Superior temporal gyrus (tissue), 1 donor: ENCODE results near the gene PCDHGA7.
"Not testable (repeated sequence)": the region's sequence is repeated elsewhere in the genome, so short reads cannot be mapped to it uniquely, and the experiment has no call there.

Experiments used
- DNase-seq: peaks from one replicate; pipeline ENCODE4 v3.0.0-alpha.2; 2016; ENCODE audit errors: extremely low spot score

The PCDHGA7 gene

DNA sequence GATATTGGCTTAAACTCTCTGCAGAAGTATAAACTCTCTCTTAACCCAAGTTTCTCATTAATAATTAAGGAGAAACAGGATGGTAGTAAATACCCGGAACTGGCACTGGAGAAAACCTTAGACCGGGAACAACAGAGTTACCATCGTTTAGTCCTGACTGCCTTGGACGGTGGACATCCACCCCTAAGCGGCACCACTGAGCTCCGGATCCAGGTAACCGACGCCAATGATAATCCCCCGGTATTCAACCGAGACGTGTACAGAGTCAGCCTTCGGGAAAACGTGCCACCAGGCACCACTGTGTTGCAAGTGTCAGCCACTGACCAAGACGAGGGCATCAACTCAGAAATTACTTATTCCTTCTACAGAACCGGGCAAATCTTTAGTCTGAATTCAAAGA lies 16.1 kb downstream of the PCDHGA7 start:
- DNase-seq = no peak

GRCh38 chr5:141399555-141400258 lies 17.2 kb downstream of the PCDHGA7 start:
- no peak for DNase-seq

GRCh38 chr5:141402553-141403243 lies 20.2 kb downstream of the PCDHGA7 start, which contains the start of gene PCDHGA9:
PCDHGA9 (plus strand) TSS chr5:141402778; CDS start chr5:141402953, 175 bp downstream.
- peak; percentile 55 for DNase-seq

DNA sequence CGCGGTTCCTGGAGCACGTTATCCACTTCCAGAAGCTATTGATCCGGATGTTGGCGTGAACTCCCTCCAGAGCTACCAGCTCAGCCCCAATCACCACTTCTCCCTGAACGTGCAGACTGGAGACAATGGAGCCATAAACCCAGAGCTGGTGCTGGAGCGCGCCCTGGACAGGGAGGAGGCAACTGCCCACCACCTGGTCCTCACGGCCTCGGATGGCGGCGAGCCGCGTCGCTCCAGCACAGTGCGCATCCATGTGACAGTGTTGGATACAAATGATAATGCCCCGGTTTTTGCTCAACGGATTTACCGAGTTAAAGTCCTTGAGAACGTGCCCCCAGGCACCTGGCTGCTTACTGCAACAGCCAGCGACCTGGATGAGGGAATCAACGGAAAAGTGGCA lies 20.8 kb downstream of the PCDHGA7 start:
- DNase-seq = no peak

- DNase-seq = not testable (repeated sequence)
Observed at GRCh38 chr5:141407790-141408505, 25.4 kb downstream of the PCDHGA7 start, which contains the start of gene PCDHGB6. PCDHGB6 (plus strand) TSS chr5:141408021; CDS start chr5:141408203, 182 bp downstream.

DNA sequence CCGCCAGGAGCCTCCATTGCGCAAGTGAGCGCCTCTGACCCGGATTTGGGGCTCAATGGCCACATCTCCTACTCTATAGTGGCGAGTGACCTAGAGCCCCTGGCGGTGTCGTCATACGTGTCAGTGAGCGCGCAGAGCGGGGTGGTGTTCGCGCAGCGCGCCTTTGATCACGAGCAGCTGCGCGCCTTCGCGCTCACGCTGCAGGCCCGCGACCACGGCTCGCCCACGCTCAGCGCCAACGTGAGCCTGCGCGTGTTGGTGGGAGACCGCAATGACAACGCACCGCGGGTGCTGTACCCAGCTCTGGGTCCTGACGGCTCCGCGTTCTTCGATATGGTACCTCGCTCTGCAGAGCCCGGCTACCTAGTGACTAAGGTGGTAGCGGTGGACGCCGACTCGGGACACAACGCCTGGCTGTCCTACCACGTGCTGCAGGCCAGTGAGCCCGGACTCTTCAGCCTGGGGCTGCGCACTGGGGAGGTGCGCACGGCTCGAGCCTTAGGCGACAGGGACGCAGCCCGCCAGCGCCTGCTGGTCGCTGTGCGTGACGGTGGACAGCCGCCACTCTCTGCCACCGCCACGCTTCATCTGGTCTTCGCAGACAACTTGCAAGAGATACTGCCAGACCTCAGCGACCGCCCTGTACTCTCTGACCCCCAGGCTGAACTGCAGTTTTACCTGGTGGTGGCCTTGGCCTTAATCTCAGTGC lies 27.2 kb downstream of the PCDHGA7 start:
- DNase-seq = no peak

DNA sequence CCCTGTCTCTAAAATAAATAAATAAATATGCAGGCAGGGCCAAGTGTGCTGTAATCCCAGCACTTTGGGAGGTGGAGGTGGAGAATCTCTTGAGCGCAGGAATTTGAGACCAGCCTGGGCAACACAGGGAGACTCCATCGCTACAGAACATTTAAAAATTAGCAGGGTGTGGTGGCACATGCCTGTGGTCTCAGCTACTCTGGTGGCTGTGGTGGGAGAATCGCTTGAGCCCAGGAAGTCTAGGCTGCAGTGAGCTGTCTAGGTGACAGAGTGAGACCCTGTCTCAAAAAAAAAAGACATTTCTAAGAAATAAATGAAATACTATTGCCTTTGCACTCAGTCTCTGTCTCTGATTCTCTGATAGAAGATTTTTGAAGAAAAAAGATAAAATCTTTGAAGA lies 29.0 kb downstream of the PCDHGA7 start:
- no peak for DNase-seq

- peak; percentile 13 for DNase-seq
Observed at GRCh38 chr5:141412854-141413539, 30.5 kb downstream of the PCDHGA7 start, which contains the start of gene PCDHGA10. PCDHGA10 (plus strand) TSS chr5:141412987; CDS start chr5:141413176, 189 bp downstream.

DNA sequence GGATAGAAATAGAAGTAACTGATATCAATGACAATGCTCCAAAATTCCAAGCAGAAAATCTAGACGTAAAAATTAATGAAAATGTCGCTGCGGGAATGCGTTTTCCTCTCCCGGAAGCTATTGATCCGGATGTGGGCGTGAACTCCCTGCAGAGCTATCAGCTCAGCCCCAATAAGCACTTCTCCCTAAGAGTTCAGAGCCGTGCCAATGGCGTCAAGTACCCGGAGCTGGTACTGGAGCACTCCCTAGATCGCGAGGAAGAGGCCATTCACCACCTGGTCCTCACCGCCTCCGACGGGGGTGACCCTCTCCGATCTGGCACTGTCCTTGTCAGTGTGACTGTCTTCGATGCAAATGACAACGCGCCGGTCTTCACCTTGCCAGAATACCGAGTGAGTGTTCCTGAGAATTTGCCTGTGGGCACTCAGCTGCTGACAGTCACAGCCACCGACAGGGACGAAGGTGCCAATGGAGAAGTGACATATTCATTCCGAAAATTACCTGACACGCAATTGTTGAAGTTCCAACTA lies 31.1 kb downstream of the PCDHGA7 start:
- DNase-seq = no peak

GRCh38 chr5:141414548-141415274 lies 32.2 kb downstream of the PCDHGA7 start:
- DNase-seq = not testable (repeated sequence)

- not testable (repeated sequence) for DNase-seq
Observed at GRCh38 chr5:141415275-141415618, 32.7 kb downstream of the PCDHGA7 start.

- DNase-seq = peak; percentile 46
Observed at GRCh38 chr5:141417494-141418172, 35.1 kb downstream of the PCDHGA7 start, which contains the start of gene PCDHGB7. PCDHGB7 (plus strand) TSS chr5:141417677; CDS start chr5:141417860, 183 bp downstream.

DNA sequence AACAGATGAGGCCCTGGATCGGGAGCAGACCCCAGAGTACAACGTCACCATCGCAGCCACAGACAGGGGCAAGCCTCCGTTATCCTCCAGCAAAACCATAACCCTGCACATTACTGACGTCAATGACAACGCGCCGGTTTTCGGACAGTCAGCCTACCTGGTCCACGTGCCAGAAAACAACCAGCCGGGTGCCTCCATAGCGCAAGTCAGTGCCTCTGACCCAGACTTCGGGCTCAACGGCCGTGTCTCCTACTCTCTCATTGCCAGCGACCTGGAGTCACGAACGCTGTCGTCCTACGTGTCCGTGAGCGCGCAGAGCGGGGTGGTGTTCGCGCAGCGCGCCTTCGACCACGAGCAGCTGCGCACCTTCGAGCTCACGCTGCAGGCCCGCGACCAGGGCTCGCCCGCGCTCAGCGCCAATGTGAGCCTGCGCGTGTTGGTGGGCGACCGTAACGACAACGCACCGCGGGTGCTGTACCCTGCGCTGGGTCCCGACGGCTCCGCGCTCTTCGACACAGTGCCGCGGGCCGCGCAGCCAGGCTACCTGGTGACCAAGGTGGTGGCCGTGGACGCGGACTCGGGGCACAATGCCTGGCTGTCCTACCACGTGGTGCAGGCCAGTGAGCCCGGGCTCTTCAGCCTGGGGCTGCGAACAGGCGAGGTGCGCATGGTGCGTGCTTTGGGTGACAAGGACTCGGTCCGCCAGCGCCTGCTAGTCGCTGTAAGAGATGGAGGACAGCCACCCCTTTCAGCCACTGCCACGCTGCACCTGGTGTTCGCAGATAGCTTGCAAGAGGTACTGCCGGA lies 36.7 kb downstream of the PCDHGA7 start:
- no peak for DNase-seq

GRCh38 chr5:141420855-141421488 lies 38.4 kb downstream of the PCDHGA7 start, which contains the start of gene PCDHGA11:
PCDHGA11 (plus strand) TSS chr5:141421051; CDS start chr5:141421228, 177 bp downstream.
- DNase-seq = peak; percentile 16

DNA sequence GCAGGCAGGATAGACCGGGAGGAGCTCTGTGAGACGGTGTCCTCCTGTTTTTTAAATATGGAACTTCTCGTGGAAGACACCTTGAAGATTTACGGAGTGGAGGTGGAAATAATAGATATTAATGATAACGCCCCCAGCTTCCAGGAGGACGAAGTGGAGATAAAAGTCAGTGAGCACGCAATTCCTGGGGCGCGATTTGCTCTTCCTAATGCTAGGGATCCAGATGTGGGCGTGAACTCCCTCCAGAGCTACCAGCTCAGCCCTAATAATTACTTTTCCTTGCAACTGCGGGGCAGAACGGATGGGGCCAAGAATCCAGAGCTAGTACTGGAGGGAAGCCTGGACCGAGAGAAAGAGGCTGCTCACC lies 38.9 kb downstream of the PCDHGA7 start:
- no peak for DNase-seq

DNA sequence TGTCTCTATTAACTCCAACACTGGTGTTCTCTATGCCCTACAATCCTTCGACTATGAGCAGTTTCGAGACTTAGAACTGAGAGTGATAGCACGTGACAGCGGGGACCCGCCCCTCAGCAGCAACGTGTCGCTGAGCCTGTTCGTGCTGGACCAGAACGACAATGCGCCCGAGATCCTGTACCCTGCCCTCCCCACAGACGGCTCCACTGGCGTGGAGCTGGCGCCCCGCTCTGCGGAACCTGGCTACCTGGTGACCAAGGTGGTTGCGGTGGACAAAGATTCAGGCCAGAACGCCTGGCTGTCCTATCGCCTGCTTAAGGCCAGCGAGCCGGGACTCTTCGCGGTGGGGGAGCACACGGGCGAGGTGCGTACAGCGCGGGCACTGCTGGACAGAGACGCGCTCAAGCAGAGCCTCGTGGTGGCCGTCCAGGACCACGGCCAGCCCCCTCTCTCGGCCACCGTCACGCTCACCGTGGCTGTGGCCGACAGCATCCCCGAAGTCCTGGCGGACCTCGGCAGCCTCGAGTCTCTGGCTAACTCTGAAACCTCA lies 40.3 kb downstream of the PCDHGA7 start:
- DNase-seq = no peak

DNA sequence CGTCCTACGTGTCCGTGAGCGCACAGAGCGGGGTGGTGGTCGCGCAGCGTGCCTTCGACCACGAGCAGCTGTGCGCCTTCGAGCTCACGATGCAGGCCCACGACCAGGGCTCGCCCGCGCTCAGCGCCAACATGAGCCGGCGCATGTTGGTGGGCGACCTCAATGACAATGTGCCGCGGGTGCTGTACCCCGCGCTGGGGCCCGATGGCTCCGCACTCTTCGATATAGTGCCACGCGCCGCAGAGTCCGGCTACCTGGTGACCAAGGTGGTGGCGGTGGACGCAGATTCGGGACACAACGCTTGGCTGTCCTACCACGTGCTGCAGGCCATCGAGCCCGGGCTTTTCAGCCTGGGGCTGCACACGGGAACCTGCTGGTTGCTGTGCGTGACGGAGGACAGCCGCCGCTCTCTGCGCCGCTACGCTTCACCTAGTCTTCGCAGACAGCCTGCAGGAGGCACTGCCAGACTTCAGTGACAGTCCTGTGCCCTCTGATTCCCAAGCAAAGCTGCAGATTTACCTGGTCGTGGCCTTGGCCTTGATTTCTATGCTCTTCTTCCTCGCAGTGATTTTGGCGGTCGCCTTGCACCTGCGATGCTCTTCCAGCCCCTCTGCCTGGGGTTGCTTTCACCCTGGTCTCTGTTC lies 45.4 kb downstream of the PCDHGA7 start:
- DNase-seq = no peak
